GM19467 (cell line): ENCODE results near the gene SF3B6.
"Not testable (repeated sequence)": the region's sequence is repeated elsewhere in the genome, so short reads cannot be mapped to it uniquely, and the experiment has no call there.

Experiments
- ATAC-seq: cut with Tn5 transposase; IDR thresholded peaks from one replicate; pipeline ENCODE4 v1.9.1; 2021; ENCODE audit warnings: mild to moderate bottlenecking, moderate library complexity; ENCODE audit not compliant: unreplicated experiment

SF3B6 gene

GRCh38 chr2:24095171-24095677 lies 19.1 kb upstream of the SF3B6 start:
- not testable (repeated sequence) for ATAC-seq

GRCh38 chr2:24093270-24093669 lies 17.1 kb upstream of the SF3B6 start:
- not testable (repeated sequence) for ATAC-seq

GRCh38 chr2:24088821-24089359 lies 12.8 kb upstream of the SF3B6 start:
- no peak for ATAC-seq

- ATAC-seq = no peak
These were observed 10.9 kb upstream of the SF3B6 start for GRCh38 chr2:24087032-24087431.

GRCh38 chr2:24086241-24086640 lies 10.1 kb upstream of the SF3B6 start:
- ATAC-seq = no peak

GRCh38 chr2:24085200-24085489 lies 9.0 kb upstream of the SF3B6 start:
- ATAC-seq = no peak

GRCh38 chr2:24084386-24085199 lies 8.5 kb upstream of the SF3B6 start, which contains the start of gene TP53I3:
TSS of gene TP53I3 (minus strand) at chr2:24084834. CDS start at chr2:24084326, 508 bp downstream.
- ATAC-seq = peak; percentile 76

GRCh38 chr2:24083567-24084385 lies 7.7 kb upstream of the SF3B6 start:
- ATAC-seq = peak; percentile 58

GRCh38 chr2:24082787-24083566 lies 6.9 kb upstream of the SF3B6 start:
- ATAC-seq = no peak

GRCh38 chr2:24080701-24081100 lies 4.6 kb upstream of the SF3B6 start:
- no peak for ATAC-seq

- no peak for ATAC-seq
These were observed 1.8 kb upstream of the SF3B6 start for GRCh38 chr2:24077879-24078278.

- no peak for ATAC-seq
These were observed 1.4 kb upstream of the SF3B6 start for GRCh38 chr2:24077535-24077877.

- ATAC-seq = peak; percentile 12
These were observed 866 bp upstream of the SF3B6 start for GRCh38 chr2:24076849-24077534.

- ATAC-seq = no peak
These were observed 867 bp downstream of the SF3B6 start for GRCh38 chr2:24075259-24075658.

GRCh38 chr2:24073816-24074215 lies 2.3 kb downstream of the SF3B6 start:
- no peak for ATAC-seq

- no peak for ATAC-seq
These were observed 3.9 kb downstream of the SF3B6 start for GRCh38 chr2:24072259-24072658.

- ATAC-seq = no peak
These were observed 10.8 kb downstream of the SF3B6 start for GRCh38 chr2:24065341-24065740.

- no peak for ATAC-seq
These were observed 17.4 kb downstream of the SF3B6 start for GRCh38 chr2:24058564-24059271.

- ATAC-seq = no peak
These were observed 20.4 kb downstream of the SF3B6 start for GRCh38 chr2:24055750-24056149.
